ENCODE data around the gene SUN1. TPM values are rescaled to one million over a fixed set of nuclear protein-coding genes. Genes with fewer than 3 reads are reported as not detected.
A peak's percentile ranks its signal among the peaks of the same experiment; 100 is the strongest.

SUN1 gene
- total and polyA plus RNA-seq, 9 of the 15 experiments (the other 6 are each of a cell fraction or from before 2014, with no cell fraction given): 36.8 to 132 (median 62.3) TPM

GRCh38 chr7:876077-876971 is 44.0 kb downstream of the SUN1 start, which contains the start of gene GET4 (continued):
- TF ChIP-seq ZNF609 (CRISPR knock-in tag; IDR thresholded peaks at IDR 0.05; ENCODE audit: borderline replicate concordance) (peak; percentile 98), STAG1 (CRISPR knock-in tag; IDR thresholded peaks at IDR 0.05; ENCODE audit: borderline replicate concordance) (0 out of 2 replicates have a peak, but pooled peaks have one; percentile 24), ZNF696 (CRISPR knock-in tag; conservative IDR thresholded peaks at IDR 0.05) (no peak), ZNF232 (CRISPR knock-in tag; IDR thresholded peaks at IDR 0.05) (no peak; the same call in 1 of the 2 replicates), ZNF785 (CRISPR knock-in tag; IDR thresholded peaks at IDR 0.05) (no peak), XRCC4 (IDR thresholded peaks at IDR 0.05; ENCODE audit: extremely low read depth, insufficient read depth, insufficient read length) (no peak), E2F4 (CRISPR knock-in tag; IDR thresholded peaks at IDR 0.05; ENCODE audit: low read depth) (peak; percentile 90), PHF8 (IDR thresholded peaks at IDR 0.05; ENCODE audit: borderline replicate concordance, low read length) (peak; percentile 72; the same call in 1 of the 2 replicates), ZNF436 (CRISPR knock-in tag; IDR thresholded peaks at IDR 0.05) (no peak), POU5F1 (IDR thresholded peaks at IDR 0.05; ENCODE audit: borderline replicate concordance, low read depth, low read length, partially characterized antibody) (peak; percentile 95), TFE3 (CRISPR knock-in tag; IDR thresholded peaks at IDR 0.05) (peak; percentile 97)
